Epidermal melanocyte (primary cell): ENCODE results near the gene RNF214.
"Not testable (repeated sequence)": the region's sequence is repeated elsewhere in the genome, so short reads cannot be mapped to it uniquely, and the experiment has no call there.

ENCODE experiments used
- DNase-seq: peaks from one replicate; pipeline ENCODE4 v3.0.0; 2011; ENCODE audit warnings: low spot score; ENCODE audit not compliant: insufficient read length

RNF214 gene

GRCh38 chr11:117313091-117313490 is 80.6 kb downstream of the RNF214 start:
- DNase-seq, result no peak

DNA sequence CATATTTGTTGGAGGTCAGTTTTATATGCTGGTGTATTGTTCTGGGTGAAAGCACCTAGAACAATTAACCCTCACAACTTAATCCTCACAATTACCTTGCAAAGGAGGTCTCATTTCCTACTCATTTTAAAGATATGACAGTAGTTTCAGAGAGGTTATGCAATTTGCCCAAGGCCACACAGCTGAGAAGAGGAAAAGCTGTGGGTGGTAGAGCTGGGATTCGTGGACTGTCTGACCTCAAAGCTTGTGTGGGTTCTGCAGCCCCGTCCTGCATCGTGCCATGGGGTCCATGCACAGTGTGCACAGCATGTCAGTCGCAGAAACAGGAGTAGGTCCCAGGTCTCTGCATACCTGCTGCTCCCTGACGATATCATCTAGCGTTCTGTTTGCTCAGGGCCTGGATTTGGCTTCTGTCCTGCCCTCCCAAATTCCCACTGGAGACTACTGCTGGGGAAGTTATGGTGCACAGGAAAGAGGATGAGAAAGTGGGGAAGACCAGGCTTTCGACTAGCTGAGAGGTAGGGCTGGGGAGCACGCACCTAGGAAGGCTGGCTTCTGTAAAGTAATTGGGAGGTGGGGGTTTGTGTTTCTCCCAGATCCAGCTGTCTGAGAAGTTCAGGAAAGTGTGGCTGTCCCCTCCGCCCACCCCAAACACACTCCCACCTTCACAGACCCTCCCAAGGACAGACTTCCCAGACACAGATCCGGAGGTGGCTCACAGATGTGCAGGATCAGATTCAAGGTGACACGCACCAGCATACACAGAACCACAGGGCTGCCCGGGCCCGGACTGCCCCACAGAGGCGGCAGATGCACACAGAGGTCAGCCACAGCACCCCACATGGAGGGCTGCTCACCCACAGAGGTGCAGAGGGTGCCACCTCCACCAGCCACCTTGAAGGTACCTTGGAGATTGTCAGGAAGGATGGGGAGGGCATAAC is 81.6 kb downstream of the RNF214 start:
- no peak for DNase-seq

GRCh38 chr11:117314840-117315239 is 82.4 kb downstream of the RNF214 start:
- no peak for DNase-seq

GRCh38 chr11:117315285-117316196 is 83.1 kb downstream of the RNF214 start:
- no peak for DNase-seq

DNA sequence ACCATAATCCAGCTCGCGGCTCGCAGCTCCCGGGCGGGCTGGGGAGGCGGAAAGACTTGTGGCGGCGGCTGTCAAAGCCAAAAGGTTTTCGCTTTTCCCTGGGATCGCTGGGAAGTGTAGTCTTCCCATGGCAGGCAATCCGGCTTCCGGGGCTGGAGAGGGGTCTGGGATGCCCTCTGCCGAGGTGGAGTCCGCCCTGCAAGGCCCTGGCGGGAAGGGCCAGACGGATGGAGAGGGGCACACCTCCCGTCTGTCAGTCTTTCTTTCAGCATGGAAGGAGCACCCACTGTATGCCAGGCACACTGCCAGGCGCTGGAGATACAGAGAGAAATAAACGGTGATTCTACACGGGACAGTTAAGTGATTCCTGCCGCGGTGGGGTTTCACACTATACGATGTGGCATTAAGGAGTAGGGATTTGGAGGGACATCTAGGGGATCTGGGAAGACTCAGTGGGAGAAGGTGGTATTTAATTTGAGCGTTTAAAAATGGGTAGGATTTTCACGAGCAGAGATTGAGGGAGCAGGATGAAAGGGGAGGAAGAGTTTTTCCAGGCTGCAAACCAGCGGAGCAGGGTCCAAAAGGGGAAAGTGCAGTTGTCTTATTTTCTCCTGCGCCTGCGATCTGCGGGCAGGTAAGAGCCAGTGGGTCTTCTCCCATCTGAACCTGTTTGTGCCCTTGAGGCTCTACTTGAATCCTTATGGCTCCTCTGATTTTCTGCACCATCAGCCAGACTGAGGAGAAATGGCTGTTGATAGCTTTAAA is 83.9 kb downstream of the RNF214 start, which contains the start of gene BACE1:
BACE1 (minus strand) TSS at position 60 of the 765 bp plus-strand sequence. CDS start 461 bp downstream, outside the sequence.
- peak; percentile 94 for DNase-seq

- no peak for DNase-seq
These were observed 86.3 kb downstream of the RNF214 start for GRCh38 chr11:117318738-117319137.

GRCh38 chr11:117319214-117319840 is 86.9 kb downstream of the RNF214 start:
- no peak for DNase-seq

- DNase-seq, result not testable (repeated sequence)
These were observed 94.7 kb downstream of the RNF214 start for GRCh38 chr11:117327255-117327566.

DNA sequence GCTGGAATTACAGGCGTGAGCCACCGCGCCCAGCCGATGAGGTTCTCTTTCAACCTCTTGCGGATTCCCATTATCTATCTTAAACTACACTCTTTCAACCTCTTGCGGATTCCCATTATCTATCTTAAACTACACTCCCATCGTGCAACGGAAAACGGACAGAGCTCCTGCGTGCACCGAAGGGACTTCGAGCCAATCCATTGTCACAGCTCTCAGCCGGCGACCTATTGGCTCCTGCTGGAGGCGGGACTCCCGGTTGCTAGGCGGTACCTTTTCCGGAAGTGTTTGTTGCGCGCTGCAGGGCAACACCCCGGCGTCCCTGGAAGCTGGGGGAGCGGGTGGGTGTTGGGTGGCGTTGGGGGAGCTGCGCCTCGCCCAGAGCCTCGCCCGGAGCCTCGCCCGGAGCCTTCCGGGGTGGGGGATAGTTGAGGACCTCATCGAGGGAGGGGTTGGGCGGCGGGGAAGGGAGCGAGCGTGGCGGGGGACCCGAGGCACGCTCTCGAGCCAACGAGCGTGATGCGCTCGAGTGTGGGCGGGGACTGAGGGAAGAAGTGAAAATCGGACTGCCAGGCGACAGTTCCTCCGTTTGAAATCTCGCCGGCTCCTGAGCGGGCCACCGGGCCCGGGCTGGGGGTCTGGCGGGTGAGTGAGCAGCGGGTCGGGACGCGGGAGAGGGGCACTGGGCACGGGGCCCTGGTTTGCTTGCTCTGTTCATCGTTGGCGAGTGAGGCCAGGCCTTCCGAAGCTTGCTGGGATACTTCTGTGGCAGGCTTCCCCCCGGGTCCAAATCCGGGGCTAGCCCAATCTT is 95.3 kb downstream of the RNF214 start, which contains the start of gene CEP164:
CEP164 (plus strand) TSS at position 288 of the 808 bp plus-strand sequence. CDS start 10,733 bp downstream, outside the sequence.
- peak; percentile 98 for DNase-seq

DNA sequence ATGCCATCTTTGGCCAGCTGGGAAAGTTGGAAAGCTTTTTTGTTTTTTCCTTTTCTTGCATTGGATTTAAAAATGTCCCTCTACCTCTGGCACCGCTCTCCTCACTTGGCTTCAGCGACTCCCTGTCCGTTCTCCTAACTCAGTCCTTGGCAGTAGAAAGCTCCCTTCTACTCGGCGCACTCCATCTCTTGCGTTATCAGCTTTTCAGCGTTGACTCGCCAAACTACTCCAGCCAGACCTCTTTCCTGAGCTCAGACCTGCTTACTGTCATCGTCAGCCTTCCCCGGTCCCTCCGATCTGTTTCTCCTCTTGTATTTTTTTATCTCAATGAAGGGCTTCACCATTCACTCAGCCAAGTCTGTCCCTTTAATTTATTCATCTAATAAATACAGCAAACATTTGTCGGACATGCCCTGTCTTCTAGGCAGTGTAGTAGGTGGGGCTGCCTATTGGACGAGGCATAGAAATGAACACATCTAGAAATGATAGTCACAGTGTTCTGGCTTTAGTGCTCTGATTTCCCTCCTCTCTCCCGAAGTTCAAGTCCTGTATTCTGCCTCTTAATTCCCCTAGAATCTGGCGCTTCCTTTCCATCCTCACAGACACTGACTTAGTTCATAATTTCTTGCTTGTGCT is 96.0 kb downstream of the RNF214 start:
- DNase-seq, result no peak

GRCh38 chr11:117332843-117333242 is 100.4 kb downstream of the RNF214 start:
- DNase-seq, result no peak

DNA sequence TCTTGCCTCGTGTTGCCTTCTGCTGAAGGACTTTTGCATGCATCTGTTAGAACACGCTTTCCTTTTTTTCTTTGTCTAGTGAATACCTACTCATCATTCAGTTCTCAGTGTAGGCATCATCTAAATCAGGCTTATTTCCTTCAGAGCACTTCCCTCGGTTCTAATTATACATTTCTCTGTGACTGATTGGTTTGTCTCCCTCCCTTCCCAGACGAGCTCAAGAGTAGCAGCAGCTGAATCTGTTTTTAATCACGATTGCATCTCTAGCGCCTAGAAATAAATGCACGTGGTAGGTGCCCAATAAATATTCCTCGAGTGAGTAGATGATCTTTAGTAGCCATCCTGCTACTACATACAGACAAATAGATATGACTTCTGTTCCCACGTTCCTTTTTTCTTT is 101.4 kb downstream of the RNF214 start:
- DNase-seq, result no peak

GRCh38 chr11:117334896-117335295 is 102.4 kb downstream of the RNF214 start:
- no peak for DNase-seq

DNA sequence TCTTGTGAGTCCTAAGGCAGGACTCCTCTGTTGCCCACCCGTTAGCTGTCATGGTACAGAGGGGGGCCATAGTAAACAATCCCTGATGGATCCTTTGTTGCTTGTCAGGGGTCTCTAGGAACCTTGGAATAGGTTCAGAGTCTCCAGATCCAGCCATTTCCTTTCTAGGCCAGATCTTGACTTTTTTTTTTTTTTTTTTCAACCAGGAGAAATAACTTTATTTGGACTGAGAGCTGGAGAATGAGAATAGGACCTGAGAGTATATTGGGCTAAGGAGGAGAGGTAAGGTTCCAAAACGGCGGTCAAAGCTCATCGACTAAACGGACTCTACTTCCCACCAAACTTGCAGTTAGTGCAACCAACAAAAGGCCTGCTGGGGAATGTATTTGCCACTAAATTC is 102.9 kb downstream of the RNF214 start:
- DNase-seq, result no peak
